ENCODE measurements around the gene PTGER4.
"Not testable (repeated sequence)": the region's sequence is repeated elsewhere in the genome, so short reads cannot be mapped to it uniquely, and the experiment has no call there.

PTGER4 gene

DNA sequence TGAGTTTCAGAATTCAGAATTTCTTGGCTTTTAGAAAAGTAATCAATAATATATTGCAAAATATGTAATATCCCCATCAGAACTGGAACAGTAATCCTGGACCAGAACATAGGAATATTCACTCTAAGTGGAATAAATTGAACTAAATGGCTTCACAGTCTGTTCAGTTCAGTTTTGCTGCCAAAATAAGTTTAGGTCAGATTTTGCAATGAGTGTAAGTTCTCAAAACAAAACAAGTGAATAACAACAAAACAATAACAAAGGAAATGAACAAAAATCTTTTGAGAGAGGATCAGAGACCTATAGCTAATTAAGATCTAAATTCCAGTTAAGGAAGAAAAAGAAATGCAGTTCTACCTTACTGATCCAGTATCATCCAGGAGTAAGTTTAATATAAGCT, 9.3 kb downstream of the PTGER4 start:
- no peak overlapping the region for H3K4me3 ChIP-seq (replicated peaks in 1 of 2; ENCODE audit: low read depth in 2 of 2, low read length in 2 of 2)
- no peak for TF ChIP-seq CTCF (IDR thresholded peaks at IDR 0.05; ENCODE audit: low read depth, low read length)
- DNase-seq (ENCODE audit: low read depth in 2 of 2) = no peak

GRCh38 chr5:40689438-40689837, 9.7 kb downstream of the PTGER4 start:
- H3K4me3 ChIP-seq (replicated peaks in 1 of 2; ENCODE audit: low read depth in 2 of 2, low read length in 2 of 2) = no peak overlapping the region
- no peak for TF ChIP-seq CTCF (IDR thresholded peaks at IDR 0.05; ENCODE audit: low read depth, low read length)
- DNase-seq (ENCODE audit: low read depth in 2 of 2) = peak; percentile 91 to 98

- no peak for TF ChIP-seq CTCF (IDR thresholded peaks at IDR 0.05; ENCODE audit: low read depth, low read length)
- no peak overlapping the region for H3K4me3 ChIP-seq (replicated peaks in 1 of 2; ENCODE audit: low read depth in 2 of 2, low read length in 2 of 2)
- DNase-seq (ENCODE audit: low read depth in 2 of 2) = no peak
Measured at GRCh38 chr5:40690267-40690666, 10.6 kb downstream of the PTGER4 start.

GRCh38 chr5:40691894-40692293, 12.2 kb downstream of the PTGER4 start:
- no peak overlapping the region for H3K4me3 ChIP-seq (replicated peaks in 1 of 2; ENCODE audit: low read depth in 2 of 2, low read length in 2 of 2)
- no peak for DNase-seq (ENCODE audit: low read depth in 2 of 2)
- no peak for TF ChIP-seq CTCF (IDR thresholded peaks at IDR 0.05; ENCODE audit: low read depth, low read length)

GRCh38 chr5:40694433-40694832, 14.7 kb downstream of the PTGER4 start:
- H3K4me3 ChIP-seq (replicated peaks in 1 of 2; ENCODE audit: low read depth in 2 of 2, low read length in 2 of 2) = no peak overlapping the region
- no peak for TF ChIP-seq CTCF (IDR thresholded peaks at IDR 0.05; ENCODE audit: low read depth, low read length)
- DNase-seq (ENCODE audit: low read depth in 2 of 2) = no peak

GRCh38 chr5:40700116-40700782, 20.5 kb downstream of the PTGER4 start:
- TF ChIP-seq CTCF (IDR thresholded peaks at IDR 0.05; ENCODE audit: low read depth, low read length) = no peak
- DNase-seq (ENCODE audit: low read depth in 2 of 2) = no peak
- no peak overlapping the region for H3K4me3 ChIP-seq (replicated peaks in 1 of 2; ENCODE audit: low read depth in 2 of 2, low read length in 2 of 2)

DNA sequence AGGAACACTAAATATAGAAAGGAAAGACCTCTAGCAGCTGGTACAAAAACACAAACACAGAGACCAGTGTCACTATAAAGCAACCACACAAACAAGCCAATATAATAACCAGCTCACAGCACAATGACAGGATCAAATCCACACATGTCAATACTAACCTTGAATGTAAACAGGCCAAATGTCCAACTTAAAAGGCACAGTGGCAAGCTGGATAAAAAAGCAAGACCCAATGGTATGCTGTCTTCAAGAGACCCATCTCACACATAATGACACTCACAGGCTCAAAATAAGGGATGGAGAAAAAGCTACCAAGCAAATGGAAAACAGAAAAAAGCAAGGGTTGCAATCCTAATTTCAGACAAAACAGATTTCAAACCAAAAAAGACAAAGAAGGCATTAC, 22.3 kb downstream of the PTGER4 start:
- not testable (repeated sequence) for DNase-seq (ENCODE audit: low read depth in 2 of 2)

GRCh38 chr5:40705484-40705883, 25.8 kb downstream of the PTGER4 start:
- not testable (repeated sequence) for DNase-seq (ENCODE audit: low read depth in 2 of 2); H3K4me3 ChIP-seq (replicated peaks in 1 of 2; ENCODE audit: low read depth in 2 of 2, low read length in 2 of 2)

More for the DNA sequence above, 22.3 kb downstream of the PTGER4 start:
- not testable (repeated sequence) for H3K4me3 ChIP-seq (replicated peaks in 1 of 2; ENCODE audit: low read depth in 2 of 2, low read length in 2 of 2)

GRCh38 chr5:40710575-40710974, 30.9 kb downstream of the PTGER4 start:
- DNase-seq (ENCODE audit: low read depth in 2 of 2); H3K4me3 ChIP-seq (replicated peaks in 1 of 2; ENCODE audit: low read depth in 2 of 2, low read length in 2 of 2): not testable (repeated sequence)
